Measurements from ENCODE around the gene ZNF200.

DNA sequence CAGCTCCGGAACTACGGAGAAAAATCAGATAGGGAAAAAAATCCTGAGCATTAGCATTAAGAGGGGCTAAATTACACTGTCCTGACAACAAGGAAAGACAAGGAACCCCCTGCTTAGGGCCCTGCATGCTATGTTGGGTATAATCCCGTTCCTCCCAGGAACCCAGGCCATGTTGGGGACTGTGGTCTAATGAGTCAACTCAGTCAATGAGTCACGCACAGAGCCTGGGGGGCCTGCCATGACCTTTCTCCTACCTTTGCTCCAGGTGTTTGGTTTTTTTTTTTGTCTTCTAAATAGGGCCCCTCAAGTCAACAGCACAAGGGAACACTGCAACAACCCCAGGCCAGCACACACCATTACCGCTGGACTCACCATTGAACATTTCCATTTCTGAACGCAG lies 8.9 kb upstream of the ZNF200 start:
- TF ChIP-seq, protein P1, sequence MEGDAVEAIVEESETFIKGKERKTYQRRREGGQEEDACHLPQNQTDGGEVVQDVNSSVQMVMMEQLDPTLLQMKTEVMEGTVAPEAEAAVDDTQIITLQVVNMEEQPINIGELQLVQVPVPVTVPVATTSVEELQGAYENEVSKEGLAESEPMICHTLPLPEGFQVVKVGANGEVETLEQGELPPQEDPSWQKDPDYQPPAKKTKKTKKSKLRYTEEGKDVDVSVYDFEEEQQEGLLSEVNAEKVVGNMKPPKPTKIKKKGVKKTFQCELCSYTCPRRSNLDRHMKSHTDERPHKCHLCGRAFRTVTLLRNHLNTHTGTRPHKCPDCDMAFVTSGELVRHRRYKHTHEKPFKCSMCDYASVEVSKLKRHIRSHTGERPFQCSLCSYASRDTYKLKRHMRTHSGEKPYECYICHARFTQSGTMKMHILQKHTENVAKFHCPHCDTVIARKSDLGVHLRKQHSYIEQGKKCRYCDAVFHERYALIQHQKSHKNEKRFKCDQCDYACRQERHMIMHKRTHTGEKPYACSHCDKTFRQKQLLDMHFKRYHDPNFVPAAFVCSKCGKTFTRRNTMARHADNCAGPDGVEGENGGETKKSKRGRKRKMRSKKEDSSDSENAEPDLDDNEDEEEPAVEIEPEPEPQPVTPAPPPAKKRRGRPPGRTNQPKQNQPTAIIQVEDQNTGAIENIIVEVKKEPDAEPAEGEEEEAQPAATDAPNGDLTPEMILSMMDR (IDR thresholded peaks at IDR 0.05) = no peak
- TF ChIP-seq POLR2A (IDR thresholded peaks at IDR 0.05) = no peak
